ENCODE data around the gene HSPA12A.

HSPA12A gene

DNA sequence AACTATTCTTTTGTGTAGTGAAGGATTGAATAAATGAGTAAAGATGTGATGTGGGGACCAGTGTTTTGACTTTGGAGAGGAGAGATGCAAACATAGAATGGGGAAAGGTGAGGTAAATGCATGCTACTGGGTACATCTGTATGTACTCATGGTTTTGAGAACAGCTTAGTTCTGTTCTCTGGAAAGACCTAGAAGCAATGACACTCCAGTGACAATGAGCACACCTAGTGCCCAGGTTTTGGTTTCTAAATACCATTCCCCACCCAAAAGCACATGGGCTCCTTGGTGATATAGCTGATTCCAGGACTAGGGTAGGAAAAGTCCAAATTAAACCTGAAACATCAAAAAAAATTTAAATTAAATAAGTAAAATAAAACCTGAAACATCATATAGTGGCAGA lies 22.6 kb upstream of the HSPA12A start:
- Mint-ChIP-seq H3K27me3 (peaks cover 66% of the 10 kb centered on the region), H3K27ac (no peak overlapping the region), H3K4me1 (no peaks in the 10 kb centered on the region), H3K36me3 (no peaks in the 10 kb centered on the region), H3K9me3 (no peaks in the 10 kb centered on the region), H3K4me3 (no peak overlapping the region)
- no peak for DNase-seq
- CTCF ChIA-PET: interaction anchor here (0.7 to 2.9 kb wide), 6 partner anchors 9 to 83 kb away, joined by 3 to 14 read pairs (median 4); no protein-coding TSS in a partner anchor

DNA sequence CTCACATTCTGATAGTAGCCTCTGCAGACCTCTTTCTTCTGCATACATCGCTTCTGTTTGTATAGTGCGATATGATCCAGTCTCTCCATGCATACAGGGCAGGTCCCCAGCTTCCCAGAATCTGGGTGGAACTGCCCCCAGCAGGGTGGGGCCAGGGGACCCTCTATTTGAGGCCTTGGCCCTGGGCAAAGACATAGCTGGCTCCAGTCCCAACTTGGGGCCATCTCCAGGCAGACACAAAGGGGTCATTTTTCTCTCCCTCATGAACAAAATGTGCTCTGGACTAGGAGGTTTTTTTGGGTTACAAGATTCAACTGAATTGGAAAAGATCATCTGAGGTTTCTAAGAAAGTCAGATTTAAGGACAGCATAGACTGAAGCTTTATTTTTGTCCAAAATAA lies 21.1 kb upstream of the HSPA12A start:
- no peaks in the 10 kb centered on the region for H3K9me3 Mint-ChIP-seq
- CTCF ChIA-PET: interaction anchor here (0.9 to 1.2 kb wide), 2 partner anchors 75 to 82 kb away, joined by 3 to 5 read pairs; no protein-coding TSS in a partner anchor
- H3K4me3 Mint-ChIP-seq: no peak overlapping the region
- no peaks in the 10 kb centered on the region for H3K36me3 Mint-ChIP-seq
- H3K27me3 Mint-ChIP-seq: peaks cover 58% of the 10 kb centered on the region
- H3K4me1 Mint-ChIP-seq: no peaks in the 10 kb centered on the region
- no peak overlapping the region for H3K27ac Mint-ChIP-seq
- no peak for DNase-seq

DNA sequence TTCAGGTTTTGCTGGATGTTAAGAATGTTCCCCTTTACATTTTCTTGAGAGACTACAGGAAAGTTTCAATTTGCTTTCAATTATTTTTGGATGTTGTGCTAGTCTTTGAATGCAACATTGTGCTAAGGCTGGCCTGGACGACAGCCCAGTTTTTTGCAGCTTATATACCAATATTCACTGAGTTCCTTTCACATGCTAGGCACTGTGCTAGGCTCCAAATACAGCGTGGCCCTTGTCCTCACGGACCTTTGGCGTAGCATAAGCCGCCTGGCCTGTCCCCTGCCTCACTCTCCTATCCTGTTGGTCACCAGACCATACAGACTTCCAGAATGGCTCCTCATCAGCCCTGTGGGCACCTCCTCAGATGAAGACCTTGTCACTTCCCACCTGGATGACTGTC lies 19.5 kb upstream of the HSPA12A start:
- H3K27me3 Mint-ChIP-seq: peaks cover 56% of the 10 kb centered on the region
- no peaks in the 10 kb centered on the region for H3K9me3 Mint-ChIP-seq
- H3K4me1 Mint-ChIP-seq: no peaks in the 10 kb centered on the region
- DNase-seq: no peak
- no peak overlapping the region for H3K4me3 Mint-ChIP-seq
- CTCF ChIA-PET: no interaction called here
- no peak overlapping the region for H3K27ac Mint-ChIP-seq
- no peaks in the 10 kb centered on the region for H3K36me3 Mint-ChIP-seq

DNA sequence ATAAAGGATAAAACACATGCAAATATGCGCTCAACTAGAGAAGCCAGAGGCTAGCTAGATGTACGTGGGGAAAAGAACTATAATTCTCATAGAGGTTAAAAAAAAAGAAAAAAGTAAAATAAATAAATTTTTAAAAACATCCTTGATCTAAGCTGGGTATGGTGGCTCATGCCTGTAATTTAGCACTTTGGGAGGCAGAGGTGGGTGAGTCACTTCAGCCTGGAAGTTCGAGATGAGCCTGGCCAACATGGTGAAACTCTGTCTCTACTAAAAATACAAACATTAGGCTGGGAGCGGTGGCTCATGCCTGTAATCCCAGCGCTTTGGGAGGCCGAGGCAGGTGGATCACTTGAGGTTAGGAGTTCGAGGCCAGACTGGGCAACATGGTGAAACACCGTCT lies 18.6 kb upstream of the HSPA12A start:
- Mint-ChIP-seq H3K27ac (no peak overlapping the region), H3K27me3 (peaks cover 46% of the 10 kb centered on the region), H3K4me1 (no peaks in the 10 kb centered on the region), H3K4me3 (no peak overlapping the region), H3K9me3 (no peaks in the 10 kb centered on the region), H3K36me3 (no peaks in the 10 kb centered on the region)
- CTCF ChIA-PET: interaction anchor here (0.7 kb wide), 1 partner anchor 51 kb away, joined by 3 read pairs; no protein-coding TSS in a partner anchor
- no peak for DNase-seq

- CTCF ChIA-PET: no interaction called here
- Mint-ChIP-seq H3K4me3 (no peak overlapping the region), H3K27ac (no peak overlapping the region), H3K4me1 (no peaks in the 10 kb centered on the region), H3K36me3 (no peaks in the 10 kb centered on the region), H3K9me3 (no peaks in the 10 kb centered on the region), H3K27me3 (peaks cover 40% of the 10 kb centered on the region)
- no peak for DNase-seq
Measured at GRCh38 chr10:116757246-116757645, 14.9 kb upstream of the HSPA12A start.

DNA sequence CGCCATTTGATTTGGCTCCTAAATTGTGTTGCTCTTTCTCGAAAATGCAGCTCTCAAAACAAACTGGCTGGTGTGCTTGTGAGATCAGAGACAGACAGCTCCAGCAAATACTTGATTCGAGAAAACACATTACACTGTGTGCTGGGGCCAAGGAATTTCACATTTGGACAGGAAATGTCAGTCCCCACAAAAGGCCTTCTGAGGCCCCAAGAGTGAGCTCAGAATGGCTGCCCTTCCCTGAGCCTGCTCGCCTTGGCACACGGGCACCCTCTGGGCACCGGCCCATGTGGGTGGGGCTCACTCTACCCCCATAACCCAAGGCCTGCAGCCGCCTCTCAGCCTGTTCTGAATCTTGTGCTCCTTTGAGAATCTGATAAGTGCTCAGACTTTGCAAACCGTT lies 13.9 kb upstream of the HSPA12A start:
- Mint-ChIP-seq H3K27ac (no peak overlapping the region), H3K4me1 (no peaks in the 10 kb centered on the region), H3K4me3 (no peak overlapping the region), H3K9me3 (no peaks in the 10 kb centered on the region), H3K36me3 (no peaks in the 10 kb centered on the region), H3K27me3 (peaks cover 36% of the 10 kb centered on the region)
- DNase-seq: no peak
- CTCF ChIA-PET: interaction anchor here (1.1 kb wide), 1 partner anchor 9 kb away, joined by 3 read pairs; no protein-coding TSS in a partner anchor

DNA sequence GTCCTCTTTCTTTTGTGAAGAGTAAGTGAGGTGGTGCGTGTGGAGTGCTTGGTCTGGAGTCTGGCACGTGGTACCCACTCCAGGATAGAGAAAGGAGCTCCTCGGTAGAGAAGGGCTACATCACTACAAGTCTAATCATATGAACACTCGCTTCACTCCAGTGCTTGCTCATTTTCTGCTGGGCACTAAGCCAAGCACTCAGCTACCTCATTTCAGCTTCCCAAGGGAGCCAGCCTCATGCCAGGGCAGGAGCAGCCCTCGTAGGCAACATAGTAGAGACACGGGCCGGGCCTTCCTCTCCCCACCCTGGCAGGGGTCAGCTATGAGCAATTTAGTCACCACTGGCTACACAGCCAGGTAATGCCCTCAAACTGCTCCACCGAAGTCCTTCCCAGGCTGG lies 11.4 kb upstream of the HSPA12A start:
- H3K27ac Mint-ChIP-seq: no peak overlapping the region
- no peak for DNase-seq
- H3K36me3 Mint-ChIP-seq: no peaks in the 10 kb centered on the region
- no peak overlapping the region for H3K4me3 Mint-ChIP-seq
- no peaks in the 10 kb centered on the region for H3K4me1 Mint-ChIP-seq
- CTCF ChIA-PET: no interaction called here
- H3K9me3 Mint-ChIP-seq: no peaks in the 10 kb centered on the region
- H3K27me3 Mint-ChIP-seq: peaks cover 40% of the 10 kb centered on the region

DNA sequence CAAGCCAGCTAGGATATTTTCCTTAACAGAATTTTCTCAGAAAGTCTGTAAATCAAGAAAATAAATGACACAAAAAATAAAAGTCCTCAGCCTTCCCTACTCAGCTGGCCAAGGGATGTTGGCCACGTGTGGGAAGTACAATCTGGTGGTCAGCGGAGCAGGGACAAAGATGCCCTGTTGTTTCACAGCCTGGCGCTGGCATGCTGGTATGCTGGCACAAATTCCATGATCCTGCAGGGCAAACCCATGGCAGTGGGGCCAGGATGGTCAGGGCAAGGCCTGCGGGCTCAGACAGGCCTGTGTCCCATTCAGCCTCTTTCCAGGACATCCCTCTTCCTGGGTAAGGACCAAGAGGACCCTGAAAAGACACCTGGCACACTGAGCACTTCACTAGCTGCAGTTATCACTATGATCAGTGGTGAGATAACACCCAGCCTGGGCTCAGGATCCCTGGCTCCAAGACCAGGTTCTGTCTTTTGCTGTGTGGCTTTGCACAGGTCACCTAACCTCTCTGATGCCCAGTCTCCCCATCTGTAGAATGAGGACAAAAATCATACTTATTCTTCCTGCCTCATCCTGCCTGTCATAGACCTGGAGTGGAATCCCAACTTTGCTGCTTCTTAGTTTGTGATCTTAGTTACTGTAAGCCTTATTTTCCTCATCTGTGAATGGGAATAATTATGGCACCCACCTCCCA lies 10.8 kb upstream of the HSPA12A start:
- H3K27me3 Mint-ChIP-seq: peaks cover 46% of the 10 kb centered on the region
- no peaks in the 10 kb centered on the region for H3K9me3 Mint-ChIP-seq
- no peak overlapping the region for H3K27ac Mint-ChIP-seq
- CTCF ChIA-PET: no interaction called here
- no peaks in the 10 kb centered on the region for H3K4me1 Mint-ChIP-seq
- DNase-seq: no peak
- no peak overlapping the region for H3K4me3 Mint-ChIP-seq
- no peaks in the 10 kb centered on the region for H3K36me3 Mint-ChIP-seq

DNA sequence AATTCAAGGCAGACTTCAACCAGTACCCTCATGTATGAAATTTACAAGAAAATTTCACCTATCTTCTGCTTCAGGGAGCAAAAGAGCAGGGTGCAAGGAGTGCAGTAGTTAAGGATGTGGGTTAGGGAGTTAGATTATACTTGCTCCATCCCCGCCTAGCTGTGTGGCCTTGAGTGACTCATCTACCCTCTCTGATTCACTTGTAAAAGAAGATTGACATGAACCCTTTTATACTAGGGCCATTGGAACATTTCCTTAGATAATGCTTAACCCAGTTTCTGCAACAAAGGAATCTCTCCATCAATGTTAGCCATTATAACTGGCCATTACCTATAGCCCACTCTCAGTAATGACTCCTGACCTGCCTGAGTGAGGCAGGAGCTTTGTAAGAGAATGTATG lies 10.2 kb upstream of the HSPA12A start:
- DNase-seq: no peak
- H3K27ac Mint-ChIP-seq: no peak overlapping the region
- peaks cover 49% of the 10 kb centered on the region for H3K27me3 Mint-ChIP-seq
- no peaks in the 10 kb centered on the region for H3K4me1 Mint-ChIP-seq
- CTCF ChIA-PET: no interaction called here
- no peaks in the 10 kb centered on the region for H3K9me3 Mint-ChIP-seq
- no peak overlapping the region for H3K4me3 Mint-ChIP-seq
- no peaks in the 10 kb centered on the region for H3K36me3 Mint-ChIP-seq

DNA sequence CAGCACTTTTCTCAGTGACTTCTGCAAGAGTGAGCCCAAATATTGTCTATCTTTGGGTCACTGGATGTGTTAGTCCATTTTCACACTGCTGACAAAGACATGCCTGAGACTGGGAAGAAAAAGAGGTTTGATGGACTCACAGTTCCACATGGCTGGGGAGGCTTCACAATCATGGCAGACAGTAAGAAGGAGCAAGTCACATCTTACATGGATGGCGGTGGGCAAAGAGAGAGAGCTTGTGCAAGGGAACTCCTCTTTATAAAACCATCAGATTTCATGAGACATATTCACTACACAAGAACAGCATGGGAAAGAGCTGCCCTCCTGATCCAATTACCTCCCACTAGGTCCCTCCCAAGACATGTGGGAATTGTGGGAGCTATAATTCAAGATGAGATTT lies 6.1 kb upstream of the HSPA12A start:
- CTCF ChIA-PET: no interaction called here
- Mint-ChIP-seq H3K9me3 (no peaks in the 10 kb centered on the region), H3K36me3 (no peaks in the 10 kb centered on the region), H3K4me3 (no peak overlapping the region), H3K27me3 (peaks cover 69% of the 10 kb centered on the region), H3K27ac (no peak overlapping the region), H3K4me1 (peaks cover under 1% of the 10 kb centered on the region)
- no peak for DNase-seq

- Mint-ChIP-seq H3K36me3 (no peaks in the 10 kb centered on the region), H3K9me3 (no peaks in the 10 kb centered on the region), H3K27me3 (peaks cover 69% of the 10 kb centered on the region), H3K4me1 (peaks cover 4% of the 10 kb centered on the region), H3K27ac (no peak overlapping the region), H3K4me3 (no peak overlapping the region)
- no peak for DNase-seq
- CTCF ChIA-PET: no interaction called here
Measured at GRCh38 chr10:116748041-116748440, 5.7 kb upstream of the HSPA12A start.

DNA sequence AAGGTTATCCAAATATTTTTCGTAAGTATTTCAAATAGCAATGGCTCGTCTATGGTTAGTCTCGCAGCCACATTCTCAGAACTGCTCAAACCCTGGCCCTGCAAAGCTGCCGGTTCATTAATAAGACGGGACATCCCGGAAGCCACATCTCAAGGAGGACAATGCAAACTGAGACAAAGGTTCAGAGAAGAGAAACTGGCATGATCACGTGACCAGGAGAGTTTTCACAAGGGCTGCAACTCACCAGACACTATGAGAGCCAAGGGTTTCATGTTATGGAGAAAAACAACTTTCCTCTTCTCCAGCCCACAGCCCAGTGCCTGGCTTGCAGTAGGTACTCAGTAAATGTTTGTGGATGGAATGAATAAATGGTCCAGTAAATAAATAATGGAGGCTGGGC lies 5.0 kb upstream of the HSPA12A start:
- H3K4me3 Mint-ChIP-seq: no peak overlapping the region
- peaks cover 4% of the 10 kb centered on the region for H3K4me1 Mint-ChIP-seq
- CTCF ChIA-PET: no interaction called here
- H3K27me3 Mint-ChIP-seq: peaks cover 66% of the 10 kb centered on the region
- no peak for DNase-seq
- no peaks in the 10 kb centered on the region for H3K36me3 Mint-ChIP-seq
- H3K27ac Mint-ChIP-seq: no peak overlapping the region
- H3K9me3 Mint-ChIP-seq: no peaks in the 10 kb centered on the region

- CTCF ChIA-PET: no interaction called here
- no peak overlapping the region for H3K27ac Mint-ChIP-seq
- H3K4me1 Mint-ChIP-seq: peaks cover 4% of the 10 kb centered on the region
- H3K4me3 Mint-ChIP-seq: no peak overlapping the region
- no peak for DNase-seq
- peaks cover 2% of the 10 kb centered on the region for H3K36me3 Mint-ChIP-seq
- no peaks in the 10 kb centered on the region for H3K9me3 Mint-ChIP-seq
- H3K27me3 Mint-ChIP-seq: peaks cover 76% of the 10 kb centered on the region
Measured at GRCh38 chr10:116744885-116745284, 2.5 kb upstream of the HSPA12A start.

DNA sequence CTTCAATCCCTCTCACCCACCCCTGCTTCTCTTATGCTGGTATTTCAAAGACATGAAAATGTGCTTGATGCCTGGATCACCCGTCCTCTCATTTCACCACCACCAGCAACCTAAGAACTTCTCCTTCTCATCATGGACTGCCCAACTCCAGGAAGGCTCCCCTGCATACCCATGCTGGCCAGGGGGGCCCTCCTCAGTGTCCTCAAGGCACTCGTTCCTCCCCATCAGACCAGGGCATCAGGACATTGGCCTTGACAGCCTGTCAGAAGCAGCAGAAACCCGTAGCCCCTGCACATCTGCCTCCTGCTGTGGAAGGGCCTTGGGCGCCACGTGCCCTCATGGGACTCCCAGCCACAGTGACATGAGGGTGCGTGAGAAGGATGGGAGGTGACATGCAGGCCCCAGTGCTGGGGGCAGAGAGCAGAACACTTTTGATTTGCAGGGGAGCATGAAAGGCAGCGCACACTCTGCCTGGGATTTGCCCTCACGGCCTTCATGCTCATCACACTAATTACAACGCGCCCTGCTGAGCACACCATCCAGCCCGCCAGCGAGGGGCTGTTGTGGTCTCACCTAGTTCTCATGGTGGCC lies 1.9 kb upstream of the HSPA12A start:
- peaks cover 2% of the 10 kb centered on the region for H3K36me3 Mint-ChIP-seq
- DNase-seq: no peak
- H3K4me3 Mint-ChIP-seq: no peak overlapping the region
- H3K27me3 Mint-ChIP-seq: peaks cover 79% of the 10 kb centered on the region
- no peak overlapping the region for H3K27ac Mint-ChIP-seq
- H3K9me3 Mint-ChIP-seq: no peaks in the 10 kb centered on the region
- CTCF ChIA-PET: no interaction called here
- peaks cover 4% of the 10 kb centered on the region for H3K4me1 Mint-ChIP-seq

- Mint-ChIP-seq H3K27ac (no peak overlapping the region), H3K4me1 (peaks cover 4% of the 10 kb centered on the region), H3K36me3 (peaks cover 2% of the 10 kb centered on the region), H3K4me3 (peak overlapping the region; percentile 31), H3K9me3 (no peaks in the 10 kb centered on the region), H3K27me3 (peaks cover 79% of the 10 kb centered on the region)
- CTCF ChIA-PET: no interaction called here
- DNase-seq: no peak
Measured at GRCh38 chr10:116743266-116744064, 1.1 kb upstream of the HSPA12A start.

All from activated naive CD4-positive, alpha-beta T cell treated with anti-CD3 and anti-CD28 coated beads, Interleukin-2, amount 10 ng/mL, durations not matched to agents 7 days and 5 days (primary cell).